ENCODE measurements around the gene ZNF367. TPM values are rescaled to one million over a fixed set of nuclear protein-coding genes. Genes with fewer than 3 reads are reported as not detected.
"Not testable (repeated sequence)": the region's sequence is repeated elsewhere in the genome, so short reads cannot be mapped to it uniquely, and the experiment has no call there.

Gene ZNF367
- total RNA-seq, 1 donor from 2014 or later: 4.3 TPM

DNA sequence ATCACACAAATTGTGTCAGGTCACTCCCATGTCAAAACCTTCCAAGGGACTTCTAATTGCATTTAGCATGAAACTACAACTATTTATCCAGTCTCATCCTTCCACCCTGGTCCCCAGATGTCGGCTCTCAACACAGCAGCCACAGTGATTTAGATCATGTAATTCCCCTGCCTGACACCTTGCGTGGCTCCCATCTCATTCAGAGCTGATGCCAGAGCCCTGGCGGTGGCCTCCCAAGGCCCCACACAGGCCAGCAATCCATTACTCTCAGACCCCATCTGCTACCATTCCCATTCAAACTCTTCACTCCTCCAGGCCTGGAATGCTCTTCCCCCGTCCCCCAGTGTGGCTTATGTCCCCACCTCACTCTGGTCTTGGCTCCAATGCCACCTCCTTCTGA is 37.0 kb downstream of the ZNF367 start:
- DNase-seq: no peak
- no peak for ATAC-seq (ENCODE audit: poor library complexity)
- intact Hi-C loops (cut with DNase I): loop anchor here (5.0 kb wide), 1 partner anchor 36 kb away; the partner anchor contains the start of gene ZNF367

DNA sequence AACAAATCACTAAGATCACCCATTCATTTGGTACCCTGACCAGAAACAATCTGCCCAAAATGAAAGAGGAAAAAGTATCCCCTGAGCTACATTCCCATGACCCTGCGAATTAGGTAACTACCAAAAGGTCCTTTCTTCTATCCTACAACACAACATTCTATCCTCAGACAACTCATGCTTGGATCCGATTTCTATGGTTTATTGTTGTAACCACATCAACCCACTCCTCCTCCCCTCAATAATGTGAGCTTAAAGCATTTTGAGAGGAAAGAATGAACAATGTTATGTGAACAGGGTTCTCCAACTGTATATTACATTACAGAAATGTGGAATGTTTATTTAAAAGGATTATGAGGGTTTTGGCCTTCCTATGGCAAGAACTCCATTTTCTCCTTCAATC is 38.7 kb downstream of the ZNF367 start:
- no peak for DNase-seq
- intact Hi-C loops (cut with DNase I): no loop called here

DNA sequence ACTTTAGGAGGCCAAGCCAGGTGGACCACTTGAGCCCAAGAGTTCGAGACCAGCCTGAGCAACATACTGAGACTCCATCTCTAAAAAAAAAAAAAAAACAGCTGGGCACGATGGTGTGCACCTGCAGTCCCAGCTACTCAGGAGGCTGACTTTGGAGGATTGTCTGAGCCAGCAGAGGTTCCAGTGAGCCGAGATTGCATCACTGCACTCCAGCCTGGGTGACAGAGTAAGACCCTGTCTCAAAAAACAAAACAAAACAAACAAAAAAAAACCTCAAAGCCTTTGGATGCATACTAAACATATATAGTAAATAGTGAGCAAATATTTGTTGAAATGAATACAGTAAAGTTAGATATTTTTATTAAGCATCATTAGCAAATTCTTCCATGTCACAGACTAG is 40.0 kb downstream of the ZNF367 start:
- DNase-seq (no peak), ATAC-seq (ENCODE audit: poor library complexity) (no peak)
- intact Hi-C loops (cut with DNase I): no loop called here

More for the DNA sequence above, 38.7 kb downstream of the ZNF367 start:
- ATAC-seq (ENCODE audit: poor library complexity): no peak

DNA sequence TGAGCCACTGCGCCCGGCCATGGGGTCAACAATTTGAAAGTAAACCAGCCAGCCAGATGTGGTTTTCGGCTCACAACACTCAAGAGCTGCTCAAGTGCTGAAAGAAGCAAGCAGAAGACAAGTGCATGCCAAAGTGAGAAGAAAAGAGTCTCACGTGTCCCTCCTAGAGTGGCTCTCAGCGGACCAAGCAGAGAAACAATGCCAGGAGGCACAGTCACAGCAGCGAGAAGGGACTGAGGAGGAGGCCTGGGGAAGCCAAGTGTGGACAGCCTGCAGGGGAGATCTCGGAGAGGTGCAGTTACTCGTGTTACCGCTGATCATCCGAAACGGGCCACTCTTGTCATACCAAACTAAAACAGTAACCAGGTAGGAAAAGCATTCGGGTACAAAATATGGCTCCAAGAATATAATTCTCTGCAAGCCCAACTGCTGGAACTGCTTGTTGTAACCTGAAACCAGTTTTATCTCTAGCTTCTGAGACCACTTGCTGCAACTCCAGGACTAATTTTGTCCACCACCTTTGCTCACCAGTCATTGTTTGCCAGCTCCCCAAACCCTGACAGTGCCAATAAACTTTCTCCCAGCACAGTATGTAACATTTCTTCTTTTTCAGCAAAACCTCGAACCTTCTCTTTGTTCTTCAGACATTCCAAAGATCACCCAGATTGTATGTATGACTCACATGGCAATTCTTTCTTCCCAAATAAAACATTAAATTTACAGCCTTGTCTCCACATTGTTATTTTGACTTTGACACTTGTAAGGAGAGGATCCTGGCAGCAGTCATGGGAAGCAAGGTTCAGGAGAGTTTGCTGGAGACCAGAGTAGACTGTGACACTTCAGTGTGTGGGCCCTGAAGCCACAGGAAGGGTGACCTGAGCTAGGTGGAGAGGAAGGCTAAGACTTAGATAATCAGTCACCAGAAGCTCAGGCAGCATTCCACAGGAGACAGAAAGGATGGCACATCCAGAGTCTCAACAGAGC is 41.0 kb downstream of the ZNF367 start:
- no peak for DNase-seq
- ATAC-seq (ENCODE audit: poor library complexity): peak; percentile 77

DNA sequence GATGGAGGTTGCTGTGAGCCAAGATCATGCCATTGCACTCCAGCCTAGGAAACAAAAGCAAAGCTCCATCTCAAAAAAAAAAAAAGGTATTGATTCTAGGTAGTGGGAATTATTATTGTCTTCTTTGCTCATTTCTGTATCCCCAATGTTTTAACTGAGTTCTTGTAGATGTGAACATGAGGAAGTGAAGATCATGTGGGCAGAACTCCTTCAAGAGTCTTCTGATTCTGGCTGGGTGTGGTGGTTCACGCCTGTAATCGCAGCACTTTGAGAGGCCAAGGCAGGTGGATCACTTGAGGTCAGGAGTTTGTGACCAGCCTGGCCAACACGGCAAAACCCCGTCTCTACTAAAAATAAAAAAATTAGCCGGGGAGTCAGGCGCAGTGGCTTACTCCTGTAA is 42.7 kb downstream of the ZNF367 start:
- DNase-seq; ATAC-seq (ENCODE audit: poor library complexity); intact Hi-C loops (cut with DNase I): not testable (repeated sequence)

More for the DNA sequence above, 41.0 kb downstream of the ZNF367 start:
- intact Hi-C loops (cut with DNase I): no loop called here

DNA sequence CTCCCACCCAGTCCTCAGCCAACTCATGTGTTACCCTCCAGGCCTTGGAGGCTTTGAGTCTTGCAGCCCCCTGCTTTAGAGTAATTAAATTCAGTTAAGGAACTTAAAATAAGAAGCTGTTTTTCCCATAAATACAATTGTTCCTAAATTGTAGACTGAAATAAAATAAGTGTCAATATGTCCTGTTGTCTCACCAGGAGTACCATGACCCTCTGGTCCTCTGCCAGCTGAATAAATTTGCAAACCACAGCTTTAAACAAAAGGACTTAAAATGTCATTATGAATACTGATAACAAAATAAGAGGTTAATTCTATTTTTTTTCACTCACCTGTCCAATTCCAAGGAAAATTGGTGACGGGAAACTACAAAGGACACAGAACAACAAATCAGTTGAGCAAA is 50.2 kb downstream of the ZNF367 start:
- intact Hi-C loops (cut with DNase I): no loop called here
- ATAC-seq (ENCODE audit: poor library complexity) (no peak), DNase-seq (no peak)

DNA sequence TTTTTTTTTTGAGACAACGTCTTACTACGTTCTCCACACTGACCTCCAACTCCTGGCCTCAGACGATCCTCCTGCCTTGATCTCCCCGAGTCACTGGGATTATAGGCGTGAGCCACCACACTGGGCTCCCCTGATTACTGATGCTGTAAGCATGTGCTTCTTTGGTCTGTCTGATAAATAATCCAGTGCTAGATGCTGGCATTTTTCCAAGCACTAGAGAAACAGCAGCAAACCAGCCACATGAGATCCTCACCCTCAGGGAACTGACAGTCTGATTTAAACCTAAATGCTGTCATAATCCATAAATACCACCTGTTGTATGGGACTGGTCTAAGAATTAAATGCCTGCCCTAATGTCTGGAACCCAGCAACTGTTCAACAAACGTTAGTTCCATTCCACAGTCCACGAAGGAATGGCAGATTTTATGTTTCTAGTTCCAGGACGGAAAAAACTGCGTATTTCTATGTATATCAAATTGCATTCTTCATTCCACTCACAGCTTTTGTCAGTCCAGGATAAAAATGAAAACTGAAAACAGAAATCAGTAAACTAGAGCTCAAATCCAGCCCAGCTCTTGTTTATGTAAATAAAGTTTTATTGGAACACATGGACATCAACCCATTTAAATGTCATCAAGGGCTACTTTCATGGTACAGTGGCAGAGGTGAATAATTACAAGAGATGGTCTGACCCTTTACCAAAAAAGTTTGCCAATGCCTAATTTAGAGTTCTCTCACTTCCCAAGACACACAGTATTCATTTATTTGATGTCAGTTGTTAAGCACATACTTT is 54.8 kb downstream of the ZNF367 start:
- intact Hi-C loops (cut with DNase I): no loop called here
- DNase-seq: no peak
- ATAC-seq (ENCODE audit: poor library complexity): no peak

DNA sequence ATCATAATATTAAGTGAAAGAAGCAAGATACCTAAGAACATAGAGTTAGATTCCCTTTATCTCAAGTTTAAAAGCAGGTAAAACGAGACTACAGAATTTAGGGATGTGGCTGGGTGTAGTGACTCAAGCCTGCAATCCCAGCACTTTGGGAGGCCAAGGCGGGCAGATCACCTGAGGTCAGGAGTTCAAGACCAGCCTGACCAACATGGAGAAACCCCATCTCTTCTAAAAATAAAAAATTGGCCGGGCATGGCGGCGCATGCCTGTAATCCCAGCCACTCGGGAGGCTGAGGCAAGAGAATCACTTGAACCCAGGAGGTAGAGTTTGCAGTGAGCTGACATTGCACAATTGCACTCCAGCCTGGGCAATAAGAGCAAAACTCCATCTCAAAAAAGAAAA is 56.1 kb downstream of the ZNF367 start:
- DNase-seq; ATAC-seq (ENCODE audit: poor library complexity); intact Hi-C loops (cut with DNase I): not testable (repeated sequence)

DNA sequence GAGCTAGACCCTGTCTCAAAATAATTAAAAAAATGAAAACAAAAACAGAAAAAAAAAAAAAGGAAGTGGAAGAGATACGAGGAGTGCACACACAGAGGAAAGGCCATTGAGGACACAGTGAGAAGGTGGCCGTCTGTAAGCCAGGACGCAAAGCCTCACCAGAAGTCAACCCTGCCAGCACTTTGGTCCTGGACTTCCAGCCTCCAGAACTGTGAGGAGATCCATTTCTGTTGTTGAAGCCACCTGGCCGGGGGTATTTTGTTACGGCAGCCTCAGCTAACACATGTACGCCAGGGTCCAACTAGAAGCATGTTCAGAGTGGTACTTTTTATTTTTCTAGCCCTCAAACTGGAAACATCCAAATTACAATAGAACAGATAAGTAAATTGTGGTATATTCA is 56.5 kb downstream of the ZNF367 start:
- DNase-seq (no peak), ATAC-seq (ENCODE audit: poor library complexity) (no peak)
- intact Hi-C loops (cut with DNase I): no loop called here

DNA sequence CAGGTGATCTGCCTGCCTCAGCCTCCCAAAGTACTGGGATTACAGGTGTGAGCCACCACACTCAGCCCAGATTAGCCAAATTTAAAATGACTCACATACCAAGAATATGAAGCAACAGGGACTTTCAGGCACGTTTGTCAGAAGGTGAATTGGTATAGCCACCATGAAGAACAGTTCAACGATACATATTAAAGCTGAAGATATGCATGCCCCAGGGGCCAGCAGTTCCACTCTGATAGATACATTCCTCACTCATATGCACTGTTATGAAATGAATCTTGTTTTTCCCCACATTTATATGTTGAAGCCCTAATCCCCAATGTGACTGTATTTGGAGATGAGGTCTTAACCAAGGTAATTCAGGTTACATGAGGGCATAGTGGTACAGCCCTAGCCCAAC is 57.2 kb downstream of the ZNF367 start:
- intact Hi-C loops (cut with DNase I): no loop called here
- ATAC-seq (ENCODE audit: poor library complexity) (no peak), DNase-seq (no peak)

DNA sequence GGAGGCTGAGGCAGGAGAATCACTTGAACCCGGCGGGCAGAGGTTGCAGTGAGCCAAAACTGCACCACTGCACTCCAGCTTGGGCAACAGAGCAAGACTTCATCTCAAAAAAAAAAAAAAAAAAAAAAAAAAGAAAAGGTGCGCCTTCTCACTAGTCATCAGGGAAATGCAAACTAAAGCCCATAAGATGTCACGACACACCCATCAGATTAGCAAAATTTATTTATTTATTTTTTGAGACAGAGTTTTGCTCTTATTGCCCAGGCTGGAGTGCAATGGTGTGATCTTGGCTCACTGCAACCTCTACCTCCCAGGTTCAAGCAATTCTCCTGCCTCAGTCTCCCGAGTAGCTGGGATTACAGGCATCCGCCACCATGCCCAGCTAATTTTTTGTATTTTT is 57.6 kb downstream of the ZNF367 start:
- DNase-seq; ATAC-seq (ENCODE audit: poor library complexity); intact Hi-C loops (cut with DNase I): not testable (repeated sequence)

DNA sequence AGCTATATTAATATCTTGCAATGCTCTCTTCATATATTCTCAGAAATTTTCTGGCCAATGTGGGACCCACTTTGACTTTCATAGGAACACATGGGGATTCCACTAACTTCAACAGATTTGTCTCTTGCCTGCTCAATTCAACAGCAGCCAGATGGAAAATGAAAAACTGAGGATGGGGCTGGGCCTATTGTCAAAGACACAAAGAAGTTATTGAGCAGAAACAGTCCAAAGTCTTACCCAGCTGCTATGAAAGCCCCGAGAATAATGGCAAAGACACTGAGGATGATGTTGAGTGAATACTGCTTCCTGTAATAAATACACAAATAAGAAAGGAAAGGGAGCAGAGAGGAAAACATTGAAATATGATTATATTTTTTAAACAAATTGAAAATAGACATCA is 67.3 kb downstream of the ZNF367 start:
- DNase-seq: no peak
- intact Hi-C loops (cut with DNase I): no loop called here
- no peak for ATAC-seq (ENCODE audit: poor library complexity)

DNA sequence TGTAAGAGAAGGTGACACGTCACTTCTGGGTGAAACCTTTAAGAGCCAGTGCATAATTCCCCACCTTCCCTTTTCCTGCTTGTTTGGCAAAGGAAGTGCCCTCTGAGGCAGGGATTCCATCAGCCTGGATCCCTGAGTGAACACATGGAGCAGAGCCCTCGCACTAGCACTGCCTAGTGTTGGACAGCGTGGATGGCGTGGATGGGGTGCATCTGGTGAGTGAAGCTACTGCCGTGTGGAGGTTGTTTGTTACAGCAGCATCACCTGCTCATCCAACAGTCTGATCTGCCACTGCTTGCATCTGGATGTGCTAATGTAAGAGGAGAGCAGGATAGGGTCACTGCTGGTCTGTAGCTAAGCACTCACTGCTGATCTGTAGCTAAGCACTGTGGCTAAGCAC is 69.9 kb downstream of the ZNF367 start:
- ATAC-seq (ENCODE audit: poor library complexity) (no peak), DNase-seq (no peak)
- intact Hi-C loops (cut with DNase I): no loop called here

DNA sequence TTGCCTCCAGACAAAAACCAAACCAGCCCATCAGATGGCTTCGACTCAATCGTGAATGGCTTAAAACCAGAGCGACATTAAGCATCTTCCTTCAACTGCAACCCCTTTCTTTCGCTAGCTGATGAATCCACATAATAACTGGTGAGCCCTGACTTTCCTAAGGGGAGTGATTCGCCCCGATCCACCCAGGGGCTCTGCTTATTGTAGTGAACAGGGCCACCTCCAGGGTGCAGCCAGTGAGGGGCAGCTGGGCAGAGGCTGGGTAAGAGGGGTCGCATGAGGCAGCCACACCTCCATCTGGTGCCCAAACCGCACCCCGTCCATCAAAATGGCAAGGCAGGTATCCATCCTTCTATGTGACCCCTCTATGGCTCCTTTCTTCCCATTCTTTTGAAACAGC is 72.6 kb downstream of the ZNF367 start:
- intact Hi-C loops (cut with DNase I): no loop called here
- DNase-seq: no peak
- no peak for ATAC-seq (ENCODE audit: poor library complexity)

DNA sequence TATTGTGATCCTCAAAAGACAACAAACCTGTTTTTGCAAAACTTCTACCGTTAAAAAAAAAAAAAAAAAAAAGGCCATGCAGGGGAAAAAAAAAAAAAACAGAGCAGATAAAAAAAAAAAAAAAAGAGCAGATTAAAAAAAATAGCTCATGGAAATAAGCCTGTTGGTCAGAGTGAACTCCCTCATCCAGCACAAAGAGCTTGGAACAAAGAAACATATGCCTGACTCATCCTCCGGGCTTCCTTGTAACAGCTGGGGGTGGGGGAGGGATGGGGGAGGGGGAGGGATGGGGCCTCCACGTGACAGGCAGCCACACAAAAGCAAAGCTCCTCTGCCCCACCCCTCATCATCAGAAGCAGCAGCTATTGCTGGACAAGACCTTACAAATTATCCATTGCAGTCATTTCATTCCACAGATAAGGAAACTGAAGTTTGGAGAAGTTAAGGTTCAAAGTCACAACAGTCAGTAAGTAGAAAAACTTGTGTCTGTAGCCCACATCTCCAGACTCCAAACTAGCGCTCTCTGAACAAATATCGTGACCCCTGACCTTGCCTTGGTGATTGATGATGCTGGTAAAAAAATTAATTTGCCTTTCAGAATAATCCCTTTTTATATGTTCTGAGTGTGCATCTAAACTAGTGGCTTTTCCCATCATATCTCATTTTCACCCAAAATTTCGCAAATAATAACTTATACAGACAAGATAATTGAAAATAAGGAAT is 73.6 kb downstream of the ZNF367 start:
- intact Hi-C loops (cut with DNase I): no loop called here
- DNase-seq: no peak
- ATAC-seq (ENCODE audit: poor library complexity): peak; percentile 83

DNA sequence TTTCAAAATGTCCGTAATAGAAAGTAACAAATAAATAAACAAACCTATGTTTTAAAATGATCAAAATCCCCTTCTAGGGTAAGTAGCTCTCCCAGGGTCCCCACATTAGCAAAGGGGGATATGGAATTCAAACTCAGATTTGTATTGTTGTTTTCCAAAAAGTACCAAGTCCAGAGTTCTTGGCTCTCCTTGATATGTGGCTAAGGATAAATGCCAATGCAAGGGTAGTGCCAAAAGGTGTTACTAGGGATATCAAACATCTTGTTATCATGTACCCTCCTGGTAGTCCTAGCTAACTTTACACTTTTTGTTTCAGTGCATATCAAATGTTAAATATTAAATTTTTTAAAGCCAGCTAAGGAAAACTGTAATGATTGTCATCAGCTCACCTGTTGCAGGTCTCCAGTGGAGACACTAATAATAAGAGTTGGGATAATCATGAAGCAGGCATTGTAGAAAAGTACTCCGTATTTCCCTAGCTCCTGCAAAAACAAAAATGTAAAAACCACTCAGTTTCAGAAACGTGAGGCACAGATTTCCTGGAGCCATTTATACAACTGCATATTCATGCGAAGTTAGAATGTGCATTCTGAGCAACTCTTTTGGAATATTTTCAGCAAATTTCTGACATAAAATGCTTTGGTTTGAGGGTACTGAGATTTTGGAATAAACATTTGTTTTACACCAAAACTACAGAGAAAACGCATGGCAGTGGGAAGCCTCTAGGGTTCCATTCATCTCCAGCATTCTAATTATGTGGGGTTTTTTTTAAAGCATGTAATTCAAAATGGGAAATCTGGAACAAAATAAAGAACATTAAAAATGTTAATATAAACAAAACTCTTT is 74.4 kb downstream of the ZNF367 start:
- intact Hi-C loops (cut with DNase I): no loop called here
- DNase-seq: no peak
- ATAC-seq (ENCODE audit: poor library complexity): no peak

DNA sequence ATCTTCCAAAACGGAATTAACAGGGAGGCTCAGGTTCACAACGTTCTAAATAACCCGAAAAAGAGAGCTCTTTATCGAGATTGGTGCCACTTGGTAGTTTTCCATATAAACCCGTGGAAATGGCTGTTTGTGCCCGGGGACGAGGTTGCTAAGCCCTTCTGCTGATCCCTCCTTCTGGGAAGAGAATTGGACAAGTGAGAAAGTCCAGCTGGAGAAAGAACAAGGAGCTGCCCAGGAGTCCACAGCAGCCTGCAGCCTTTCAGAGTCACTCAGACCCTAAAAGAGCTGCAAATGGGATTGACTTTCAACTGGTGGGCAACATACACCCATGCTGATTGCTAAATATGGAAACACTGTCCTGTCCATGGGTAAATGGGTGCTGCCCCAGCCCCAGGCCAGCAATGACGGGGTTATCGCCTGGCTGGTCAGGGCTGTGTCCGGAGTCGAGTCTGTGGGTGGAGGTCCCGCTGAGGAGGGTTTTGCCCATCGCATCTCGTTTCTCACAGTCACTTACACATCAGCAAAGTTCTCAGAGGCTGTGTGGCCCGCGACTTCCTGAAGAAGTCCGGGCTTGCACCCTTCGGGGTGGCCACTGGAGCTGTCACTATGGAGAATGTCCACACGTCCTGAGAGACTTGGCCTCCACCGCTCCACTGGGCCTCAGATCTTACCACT is 75.5 kb downstream of the ZNF367 start:
- ATAC-seq (ENCODE audit: poor library complexity) (no peak), DNase-seq (no peak)
- intact Hi-C loops (cut with DNase I): no loop called here

DNA sequence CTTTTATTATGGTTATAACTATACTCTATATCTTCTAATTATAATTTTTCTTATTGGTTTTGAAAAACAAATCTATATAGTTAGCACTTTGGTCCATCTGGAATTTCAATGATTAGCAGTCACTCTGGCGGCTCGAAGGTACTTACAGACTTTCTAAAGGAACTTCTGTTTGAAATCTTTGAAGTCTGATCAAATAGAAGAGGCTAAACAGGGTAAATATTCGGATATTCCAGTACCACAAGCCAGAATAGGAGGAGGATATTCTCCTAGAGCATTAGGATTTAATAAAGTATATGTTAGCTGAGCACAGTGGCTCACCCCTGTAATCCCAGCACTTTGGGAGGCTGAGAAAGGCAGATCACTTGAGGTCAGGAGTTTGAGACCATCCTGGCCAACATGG is 77.5 kb downstream of the ZNF367 start:
- no peak for ATAC-seq (ENCODE audit: poor library complexity)
- intact Hi-C loops (cut with DNase I): no loop called here
- DNase-seq: no peak
